ENCODE data around the gene SYT8. TPM values are rescaled to one million over a fixed set of nuclear protein-coding genes. Genes with fewer than 3 reads are reported as not detected.

SYT8 gene
- total and polyA plus RNA-seq, 2 of the 8 experiments (the other 6 are each of a cell fraction or from before 2014, with no cell fraction given) = not detected

DNA sequence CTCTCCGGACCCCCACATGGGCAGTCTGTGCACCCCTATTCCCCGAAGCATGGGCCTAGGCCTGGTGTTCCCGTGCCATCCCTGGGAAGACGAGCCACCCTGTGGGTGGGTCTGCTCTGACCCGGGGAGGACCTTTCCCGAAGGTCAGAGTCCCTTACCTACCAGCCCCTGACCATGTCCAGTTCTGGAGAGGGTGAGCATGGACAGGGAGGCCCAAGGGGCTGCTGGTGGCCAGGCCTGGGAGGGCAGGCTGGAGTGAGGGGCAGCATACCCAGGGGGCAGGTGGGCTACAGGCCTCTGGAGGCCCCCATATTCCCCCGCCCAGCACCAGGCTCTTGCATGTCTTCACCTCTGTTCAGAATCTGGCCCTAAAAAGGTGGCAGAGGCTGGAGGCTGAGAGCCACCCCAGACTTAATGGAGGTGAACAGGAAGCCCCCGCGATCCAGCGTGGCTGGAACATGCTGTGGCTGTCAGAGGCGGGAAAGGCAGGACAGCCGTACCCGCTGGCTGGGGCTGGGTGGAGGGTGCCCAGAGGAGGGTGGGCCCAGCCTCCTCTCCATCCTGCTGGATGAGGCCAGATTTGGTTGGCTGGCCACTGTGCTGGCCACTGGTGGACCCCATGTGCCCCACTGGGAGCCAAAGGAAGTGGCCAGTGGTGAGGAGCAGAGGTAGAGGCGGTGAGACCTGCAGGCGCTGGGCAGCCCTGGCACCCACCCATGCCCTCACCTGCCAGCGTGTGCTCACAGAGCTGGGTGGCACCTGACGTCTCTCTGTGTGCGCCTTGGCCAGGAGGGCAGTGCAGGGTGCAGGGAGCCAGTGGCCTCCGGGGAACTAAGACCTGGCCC lies 11.2 kb upstream of the SYT8 start (continued):
- TF ChIP-seq SP1 (IDR thresholded peaks at IDR 0.05; ENCODE audit: low read depth, low read length) = no peak
- TF ChIP-seq RNF2 (IDR thresholded peaks at IDR 0.05; ENCODE audit: borderline replicate concordance, low read depth, low read length, missing control alignments, poor library complexity, severe bottlenecking) = no peak
- TF ChIP-seq YY1 (IDR thresholded peaks at IDR 0.05; ENCODE audit: low read depth, low read length) = no peak
- TF ChIP-seq SRF (IDR thresholded peaks at IDR 0.05; ENCODE audit: low read depth, low read length) = no peak
